Measurements from ENCODE around the gene PPP2R3B. TPM values are rescaled to one million over a fixed set of nuclear protein-coding genes. Genes with fewer than 3 reads are reported as not detected.
"Not testable (repeated sequence)": the region's sequence is repeated elsewhere in the genome, so short reads cannot be mapped to it uniquely, and the experiment has no call there.

The PPP2R3B gene
- total RNA-seq, 1 donor from 2014 or later: 38.3 TPM

- DNase-seq (ENCODE audit: low read depth): no peak
- H3K4me3 ChIP-seq (ENCODE audit: low read depth, low read length): no peak overlapping the region
- TF ChIP-seq, protein P1, sequence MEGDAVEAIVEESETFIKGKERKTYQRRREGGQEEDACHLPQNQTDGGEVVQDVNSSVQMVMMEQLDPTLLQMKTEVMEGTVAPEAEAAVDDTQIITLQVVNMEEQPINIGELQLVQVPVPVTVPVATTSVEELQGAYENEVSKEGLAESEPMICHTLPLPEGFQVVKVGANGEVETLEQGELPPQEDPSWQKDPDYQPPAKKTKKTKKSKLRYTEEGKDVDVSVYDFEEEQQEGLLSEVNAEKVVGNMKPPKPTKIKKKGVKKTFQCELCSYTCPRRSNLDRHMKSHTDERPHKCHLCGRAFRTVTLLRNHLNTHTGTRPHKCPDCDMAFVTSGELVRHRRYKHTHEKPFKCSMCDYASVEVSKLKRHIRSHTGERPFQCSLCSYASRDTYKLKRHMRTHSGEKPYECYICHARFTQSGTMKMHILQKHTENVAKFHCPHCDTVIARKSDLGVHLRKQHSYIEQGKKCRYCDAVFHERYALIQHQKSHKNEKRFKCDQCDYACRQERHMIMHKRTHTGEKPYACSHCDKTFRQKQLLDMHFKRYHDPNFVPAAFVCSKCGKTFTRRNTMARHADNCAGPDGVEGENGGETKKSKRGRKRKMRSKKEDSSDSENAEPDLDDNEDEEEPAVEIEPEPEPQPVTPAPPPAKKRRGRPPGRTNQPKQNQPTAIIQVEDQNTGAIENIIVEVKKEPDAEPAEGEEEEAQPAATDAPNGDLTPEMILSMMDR (conservative IDR thresholded peaks at IDR 0.05; ENCODE audit: low read depth, low read length): no peak
Observed at GRCh38 chrX:308821-309520, 77.7 kb downstream of the PPP2R3B start.

DNA sequence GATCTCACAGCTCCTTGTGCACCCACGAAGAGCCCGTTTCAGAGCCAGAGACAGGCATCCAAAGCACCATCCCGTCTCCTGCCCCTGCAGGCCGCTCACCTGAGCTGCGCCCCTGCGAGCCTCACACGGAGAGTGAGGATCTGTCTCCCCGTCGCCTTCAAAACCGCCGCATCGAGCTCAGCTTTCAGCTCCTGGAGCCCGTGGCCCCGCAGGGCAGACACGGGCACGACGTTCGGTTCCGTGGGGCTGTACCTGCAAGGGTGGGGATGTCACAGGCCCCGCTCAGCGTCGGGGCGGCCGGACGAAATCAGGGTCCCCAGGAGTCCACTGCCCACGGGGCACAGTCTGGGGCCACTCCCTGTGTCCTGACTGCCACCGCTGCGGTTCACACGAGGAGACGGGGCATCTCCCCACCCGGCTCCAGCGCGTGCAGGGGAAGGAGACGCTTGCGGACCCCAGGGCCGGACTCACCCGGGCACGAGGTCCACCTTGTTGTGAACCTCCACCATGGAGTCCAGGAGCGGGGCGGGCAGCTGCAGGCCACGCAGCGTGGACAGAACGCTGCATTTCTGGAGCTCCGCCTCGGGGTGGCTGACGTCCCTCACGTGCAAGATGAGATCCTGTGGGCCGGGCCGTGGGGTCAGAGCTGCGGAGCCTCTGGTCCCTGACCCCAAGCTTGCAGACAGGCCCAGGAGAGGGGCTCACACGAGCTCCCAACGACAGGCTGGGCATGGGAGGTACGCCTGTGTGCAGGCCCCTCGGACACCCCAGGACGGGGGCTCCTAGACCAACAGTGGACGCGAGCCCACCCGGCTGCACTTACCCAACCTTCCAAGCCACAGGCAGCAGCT lies 79.2 kb downstream of the PPP2R3B start:
- DNase-seq (ENCODE audit: low read depth): no peak
- no peak overlapping the region for H3K4me3 ChIP-seq (ENCODE audit: low read depth, low read length)
- TF ChIP-seq, protein P1 (conservative IDR thresholded peaks at IDR 0.05; ENCODE audit: low read depth, low read length): no peak

GRCh38 chrX:306614-307251 lies 80.0 kb downstream of the PPP2R3B start:
- DNase-seq (ENCODE audit: low read depth): not testable (repeated sequence)

DNA sequence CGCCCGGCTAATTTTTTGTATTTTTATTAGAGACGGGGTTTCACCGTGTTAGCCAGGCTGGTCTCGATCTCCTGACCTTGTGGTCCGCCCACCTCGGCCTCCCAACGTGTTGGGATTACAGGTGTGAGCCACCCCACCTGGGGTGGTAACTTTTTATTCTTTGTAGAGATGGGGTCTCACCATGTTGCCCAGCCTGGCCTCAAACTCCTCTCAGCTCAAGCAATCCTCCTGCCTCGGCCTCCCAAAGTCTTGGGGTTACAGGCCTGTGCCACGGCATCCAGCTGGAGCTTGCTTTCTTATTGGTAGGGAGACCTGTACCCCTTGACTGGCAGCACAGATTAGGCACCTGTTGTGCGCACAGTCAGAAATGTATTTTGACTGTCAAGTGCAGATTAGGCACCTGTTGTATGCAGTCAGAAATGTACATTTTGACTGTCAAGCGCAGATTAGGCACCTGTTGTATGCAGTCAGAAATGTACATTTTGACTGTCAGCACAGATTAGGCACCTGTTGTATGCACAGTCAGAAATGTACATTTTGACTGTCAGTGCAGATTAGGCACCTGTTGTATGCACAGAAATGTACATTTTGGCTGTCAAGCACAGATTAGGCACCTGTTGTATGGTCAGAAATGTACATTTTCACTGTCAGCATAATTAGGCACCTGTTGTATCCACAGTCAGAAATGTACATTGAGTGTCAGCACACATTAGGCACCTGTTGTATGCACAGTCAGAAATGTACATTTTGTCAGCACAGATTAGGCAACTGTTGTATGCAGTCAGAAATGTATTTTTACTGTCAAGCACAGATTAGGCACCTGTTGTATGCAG lies 80.7 kb downstream of the PPP2R3B start:
- not testable (repeated sequence) for H3K4me3 ChIP-seq (ENCODE audit: low read depth, low read length); DNase-seq (ENCODE audit: low read depth)

More at GRCh38 chrX:306614-307251, 80.0 kb downstream of the PPP2R3B start:
- not testable (repeated sequence) for H3K4me3 ChIP-seq (ENCODE audit: low read depth, low read length)

- TF ChIP-seq, protein P1 (conservative IDR thresholded peaks at IDR 0.05; ENCODE audit: low read depth, low read length): no peak
- H3K4me3 ChIP-seq (ENCODE audit: low read depth, low read length): no peak overlapping the region
- DNase-seq (ENCODE audit: low read depth): no peak
Observed at GRCh38 chrX:302975-303374, 83.7 kb downstream of the PPP2R3B start.

DNA sequence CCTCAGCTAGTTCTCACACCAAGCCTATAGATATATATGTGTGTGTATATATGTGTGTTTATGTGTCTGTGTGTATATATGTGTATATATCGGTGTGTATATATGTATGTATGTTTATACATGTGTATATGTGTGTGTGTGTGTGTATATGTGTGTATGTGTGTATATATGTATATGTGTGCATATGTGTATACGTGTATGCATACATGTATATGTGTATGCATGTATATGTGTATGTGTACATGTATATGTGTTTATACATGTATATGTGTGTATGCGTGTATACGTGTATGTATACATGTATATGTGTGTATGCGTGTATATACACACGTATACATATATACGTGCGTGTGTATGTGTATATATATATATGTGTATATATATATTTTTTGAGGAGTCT lies 86.4 kb downstream of the PPP2R3B start:
- no peak for DNase-seq (ENCODE audit: low read depth)
- H3K4me3 ChIP-seq (ENCODE audit: low read depth, low read length): no peak overlapping the region
- TF ChIP-seq, protein P1 (conservative IDR thresholded peaks at IDR 0.05; ENCODE audit: low read depth, low read length): no peak

DNA sequence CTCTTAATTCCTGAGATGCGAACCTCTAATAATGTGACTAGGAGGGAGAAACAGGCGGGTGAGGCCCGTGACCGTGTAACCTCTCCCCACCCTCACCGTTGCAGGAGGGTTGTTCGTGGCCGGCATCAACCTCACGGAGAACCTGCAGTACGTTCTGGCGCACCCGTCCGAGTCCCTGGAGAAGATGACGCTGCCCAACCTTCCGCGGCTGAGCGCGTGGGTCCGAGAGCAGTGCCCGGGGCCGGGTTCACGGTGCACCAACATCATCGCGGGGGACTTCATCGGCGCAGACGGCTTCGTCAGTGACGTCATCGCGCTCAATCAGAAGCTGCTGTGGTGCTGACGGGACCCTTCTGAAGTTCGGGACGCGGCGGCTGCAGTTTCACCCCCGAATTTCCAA lies 87.7 kb downstream of the PPP2R3B start:
- DNase-seq (ENCODE audit: low read depth): no peak
- no peak overlapping the region for H3K4me3 ChIP-seq (ENCODE audit: low read depth, low read length)
- TF ChIP-seq, protein P1 (conservative IDR thresholded peaks at IDR 0.05; ENCODE audit: low read depth, low read length): no peak
